Measurements from ENCODE around the gene SV2A.

The SV2A gene

GRCh38 chr1:149933208-149933607 is 15.6 kb upstream of the SV2A start:
- H3K4me1 ChIP-seq (ENCODE audit: control insufficient read depth, insufficient read depth, low read length) = peaks cover 8% of the 10 kb centered on the region; the same call in 1 of the 2 replicates
- ChIA-PET CTCF (no interaction called here), POLR2A (interaction anchor here (0.7 kb wide), 1 partner anchor 9 kb away, joined by 4 read pairs; no protein-coding TSS in a partner anchor)
- H3K9me3 ChIP-seq (ENCODE audit: control insufficient read depth, insufficient read depth, low read depth, low read length) = no peaks in the 10 kb centered on the region
- H3K27ac ChIP-seq (ENCODE audit: extremely low read depth, low read depth, low read length) = no peak overlapping the region
- H3K4me3 ChIP-seq (ENCODE audit: low read depth, low read length) = no peak overlapping the region
- no peak for TF ChIP-seq PBX3 (CRISPR knock-in tag; IDR thresholded peaks at IDR 0.05)
- no peak for TF ChIP-seq ZNF449 (tag by site-specific recombination; IDR thresholded peaks at IDR 0.05)
- TF ChIP-seq ZNF292 (tag by site-specific recombination; IDR thresholded peaks at IDR 0.05; ENCODE audit: borderline replicate concordance, low read depth) = no peak
- TF ChIP-seq ZNF140 (tag by site-specific recombination; IDR thresholded peaks at IDR 0.05) = no peak
- TF ChIP-seq GLI4 (tag by site-specific recombination; IDR thresholded peaks at IDR 0.05) = no peak
- TF ChIP-seq ZNF664 (tag by site-specific recombination; IDR thresholded peaks at IDR 0.05) = no peak
- TF ChIP-seq GFI1B (tag by site-specific recombination; IDR thresholded peaks at IDR 0.05) = no peak
- TF ChIP-seq ZBTB10 (tag by site-specific recombination; IDR thresholded peaks at IDR 0.05) = no peak
- no peak for TF ChIP-seq ZNF18 (tag by site-specific recombination; IDR thresholded peaks at IDR 0.05)
- no peak for TF ChIP-seq ZSCAN16 (tag by site-specific recombination; IDR thresholded peaks at IDR 0.05)
- H3K36me3 ChIP-seq (ENCODE audit: control insufficient read depth in 2 of 2, insufficient read depth in 1 of 2, low read length in 2 of 2) = peaks cover 0 to 43% of the 10 kb centered on the region in 2 experiments; a peak in 1 of 3 replicates

- TF ChIP-seq KLF9 (tag by site-specific recombination; IDR thresholded peaks at IDR 0.05; ENCODE audit: low read depth) = no peak
- no peak for TF ChIP-seq KLF7 (tag by site-specific recombination; IDR thresholded peaks at IDR 0.05; ENCODE audit: borderline replicate concordance)
- H3K9me3 ChIP-seq (ENCODE audit: control insufficient read depth, insufficient read depth, low read depth, low read length) = no peaks in the 10 kb centered on the region
- no peak overlapping the region for H3K4me3 ChIP-seq (ENCODE audit: low read depth, low read length)
- ChIA-PET POLR2A (no interaction called here), CTCF (no interaction called here)
- no peak overlapping the region for H3K27ac ChIP-seq (ENCODE audit: extremely low read depth, low read depth, low read length)
- peaks cover 0 to 43% of the 10 kb centered on the region in 2 experiments; a peak in 1 of 3 replicates for H3K36me3 ChIP-seq (ENCODE audit: control insufficient read depth in 2 of 2, insufficient read depth in 1 of 2, low read length in 2 of 2)
- H3K4me1 ChIP-seq (ENCODE audit: control insufficient read depth, insufficient read depth, low read length) = peaks cover 3% of the 10 kb centered on the region; the same call in 1 of the 2 replicates
Measured at GRCh38 chr1:149932474-149932873, 14.8 kb upstream of the SV2A start.

GRCh38 chr1:149931212-149931790 is 13.7 kb upstream of the SV2A start:
- Histone ChIP-seq H3K27ac (ENCODE audit: extremely low read depth, low read depth, low read length) (no peak overlapping the region), H3K4me1 (ENCODE audit: control insufficient read depth, insufficient read depth, low read length) (0 out of 2 replicates have a peak, but pooled peaks cover 2% of the 10 kb centered on the region), H3K4me3 (ENCODE audit: low read depth, low read length) (no peak overlapping the region), H3K36me3 (ENCODE audit: control insufficient read depth in 2 of 2, insufficient read depth in 1 of 2, low read length in 2 of 2) (peaks cover 1 to 52% of the 10 kb centered on the region in 2 experiments), H3K9me3 (ENCODE audit: control insufficient read depth, insufficient read depth, low read depth, low read length) (no peaks in the 10 kb centered on the region)
- ChIA-PET POLR2A (no interaction called here), CTCF (no interaction called here)
- no peak for TF ChIP-seq ZNF501 (tag by site-specific recombination; IDR thresholded peaks at IDR 0.05)
- no peak for TF ChIP-seq ZNF626 (tag by site-specific recombination; IDR thresholded peaks at IDR 0.05)
- TF ChIP-seq YY1 (tag by site-specific recombination; IDR thresholded peaks at IDR 0.05) = no peak
- TF ChIP-seq FEZF1 (tag by site-specific recombination; IDR thresholded peaks at IDR 0.05) = no peak
- TF ChIP-seq SP7 (tag by site-specific recombination; IDR thresholded peaks at IDR 0.05) = no peak
- TF ChIP-seq PRDM10 (tag by site-specific recombination; IDR thresholded peaks at IDR 0.05) = no peak
- TF ChIP-seq ZNF449 (tag by site-specific recombination; IDR thresholded peaks at IDR 0.05) = no peak
